WTC11 (cell line): ENCODE data around the gene ID2.

Experiments used
- ATF2 ChIP-seq: sonication (generic); formaldehyde crosslinking; IDR thresholded peaks from 2 replicates; pipeline ENCODE4 v1.8.1; 2022; ENCODE audit warnings: low read depth, missing genetic modification reagents, borderline replicate concordance
- ATF3 ChIP-seq: sonication (generic); formaldehyde crosslinking; conservative IDR thresholded peaks from 2 replicates; pipeline ENCODE4 v1.8.1; 2022; ENCODE audit warnings: mild to moderate bottlenecking, missing genetic modification reagents
- CREB1 ChIP-seq: sonication (generic); formaldehyde crosslinking; IDR thresholded peaks from 2 replicates; pipeline ENCODE4 v1.8.0; 2023; ENCODE audit warnings: mild to moderate bottlenecking, missing genetic modification reagents
- CTCF ChIP-seq: fragments of 200-600 bp; IDR thresholded peaks from 2 replicates; pipeline ENCODE4 v1.8.0; 2022; ENCODE audit warnings: antibody characterized with exemption
- NFYB ChIP-seq: sonication (generic); formaldehyde crosslinking; conservative IDR thresholded peaks from 2 replicates; pipeline ENCODE4 v1.8.0; 2022; ENCODE audit warnings: low read depth, missing genetic modification reagents

- TF ChIP-seq NFYB (no peak), ATF3 (no peak), CTCF (no peak), CREB1 (CRISPR knock-in tag) (no peak), ATF2 (CRISPR knock-in tag) (no peak)
Measured at GRCh38 chr2:8728305-8729015, 46.6 kb downstream of the ID2 start.
